Right kidney (tissue), 1 donor: ENCODE measurements around the gene FOXP1.

Experiments
- DNase-seq: peaks from one replicate; pipeline ENCODE4 v3.0.0-alpha.2; 2016

Gene FOXP1

GRCh38 chr3:71070497-71071463 lies 512.7 kb downstream of the FOXP1 start:
- no peak for DNase-seq

- no peak for DNase-seq
These were observed 513.7 kb downstream of the FOXP1 start for GRCh38 chr3:71069797-71070196.

GRCh38 chr3:71067977-71068654 lies 515.4 kb downstream of the FOXP1 start:
- DNase-seq: no peak

GRCh38 chr3:71066849-71067261 lies 516.7 kb downstream of the FOXP1 start:
- DNase-seq: no peak

- no peak for DNase-seq
These were observed 517.2 kb downstream of the FOXP1 start for GRCh38 chr3:71066356-71066755.

- DNase-seq: no peak
These were observed 517.8 kb downstream of the FOXP1 start for GRCh38 chr3:71065764-71066013.

GRCh38 chr3:71064956-71065763 lies 518.4 kb downstream of the FOXP1 start:
- peak; percentile 89 for DNase-seq

- DNase-seq: peak; percentile 83
These were observed 519.1 kb downstream of the FOXP1 start for GRCh38 chr3:71064291-71064955.

- no peak for DNase-seq
These were observed 519.7 kb downstream of the FOXP1 start for GRCh38 chr3:71063773-71064290.

- no peak for DNase-seq
These were observed 520.4 kb downstream of the FOXP1 start for GRCh38 chr3:71062952-71063772.

- DNase-seq: no peak
These were observed 521.2 kb downstream of the FOXP1 start for GRCh38 chr3:71062037-71062932.

GRCh38 chr3:71061581-71061980 lies 521.9 kb downstream of the FOXP1 start:
- DNase-seq: no peak

- no peak for DNase-seq
These were observed 522.5 kb downstream of the FOXP1 start for GRCh38 chr3:71061037-71061436.

GRCh38 chr3:71060536-71060935 lies 523.0 kb downstream of the FOXP1 start:
- no peak for DNase-seq

- DNase-seq: no peak
These were observed 526.0 kb downstream of the FOXP1 start for GRCh38 chr3:71057526-71057894.

- DNase-seq: no peak
These were observed 527.2 kb downstream of the FOXP1 start for GRCh38 chr3:71056327-71056726.

- DNase-seq: no peak
These were observed 528.1 kb downstream of the FOXP1 start for GRCh38 chr3:71055257-71056001.

- DNase-seq: no peak
These were observed 529.2 kb downstream of the FOXP1 start for GRCh38 chr3:71054312-71054711.

GRCh38 chr3:71053495-71053894 lies 530.0 kb downstream of the FOXP1 start:
- DNase-seq: no peak
